HepG2 (cell line): ENCODE data around the gene PELO. TPM values are rescaled to one million over a fixed set of nuclear protein-coding genes. Genes with fewer than 3 reads are reported as not detected.

Experiments
- ATAC-seq: fragments of 200-7000 bp; cut with Tn5 transposase; 3 replicates; pipeline ENCODE4 v1.9.1; 2020; ENCODE audit warnings: mild to moderate bottlenecking, moderate library complexity
- BruUV-seq: library from RNA; stranded (reverse); fragments of 400-500 nt; replicated peaks from 2 replicates; lab custom pipeline; 2021; lab: Mats Ljungman, UMichigan
- CTCF ChIA-PET: fragments of 300-600 bp; formaldehyde crosslinking; extraction: SDS; loops from one replicate; lab custom pipeline; 2021; ENCODE audit warnings: low total read pairs, inconsistent platforms, low intra/inter-chr PET ratio; lab: Yijun Ruan, JAX
- POLR2A ChIA-PET: fragments of 350-600 bp; sonication (Branson Sonifier 250); formaldehyde crosslinking; loops from one replicate; lab custom pipeline; 2020; ENCODE audit warnings: antibody characterized with exemption, inconsistent platforms; lab: Yijun Ruan, JAX
- DNase-seq: peaks from one replicate; pipeline ENCODE4 v3.0.0-alpha.2; 2015; ENCODE audit warnings: low spot score
- FAIRE-seq: peaks from 3 replicates; lab custom pipeline; 2011; peaks lifted over from hg19 to GRCh38; lab: Jason Lieb, UNC
- H2AFZ ChIP-seq: one replicate; pipeline ENCODE4 v1.6.1; 2011; ENCODE audit warnings: low read length, inconsistent platforms
- H3K27ac ChIP-seq: fragments of 300-600 bp; 3 replicates; pipeline ENCODE4 v1.8.0; 2011; ENCODE audit warnings: mixed run types, mild to moderate bottlenecking, mixed read lengths, low read length, inconsistent platforms; ENCODE audit not compliant: insufficient read depth; ENCODE audit errors: extremely low read length
- H3K27me3 ChIP-seq, 2 experiments: fragments of 200-600 bp in 1 of 2; 2 replicates in 1 of 2; 3 replicates in 1 of 2; pipeline versions ENCODE4 v1.6.0 to v1.8.0; 2011; ENCODE audit warnings: low read length in 2 of 2, mild to moderate bottlenecking in 2 of 2, moderate library complexity in 2 of 2, inconsistent platforms in 1 of 2; ENCODE audit not compliant: insufficient read depth in 2 of 2, control insufficient read depth in 1 of 2
- H3K36me3 ChIP-seq, 2 experiments: fragments of 200-600 bp in 1 of 2; replicated peaks in 1 of 2; 2 replicates in 1 of 2; 3 replicates in 1 of 2; pipeline versions ENCODE4 v1.5.1 to v1.8.0; 2011; ENCODE audit warnings: low read length in 2 of 2, inconsistent platforms in 1 of 2; ENCODE audit not compliant: insufficient read depth in 2 of 2, control insufficient read depth in 1 of 2
- H3K4me1 ChIP-seq: 2 replicates; pipeline ENCODE4 v1.5.1; 2012; ENCODE audit warnings: low read length, inconsistent platforms; ENCODE audit not compliant: insufficient read depth
- H3K4me2 ChIP-seq: 2 replicates; pipeline ENCODE4 v1.6.0; 2011; ENCODE audit warnings: low read depth, low read length, inconsistent platforms
- H3K4me3 ChIP-seq, 3 experiments: fragments of 200-600 bp in 1 of 3; sonication (generic), shearing (Covaris generic) in 1 of 3; replicated peaks in 1 of 3; 2 replicates each; pipeline ENCODE4 v1.5.1; 2011 to 2016; ENCODE audit warnings: low read length in 3 of 3, inconsistent platforms in 2 of 3, low read depth in 2 of 3, mild to moderate bottlenecking in 2 of 3, control low read depth in 1 of 3, mixed read lengths in 1 of 3; ENCODE audit not compliant: insufficient read depth in 1 of 3
- H3K79me2 ChIP-seq: one replicate; pipeline ENCODE4 v1.6.1; 2011; ENCODE audit warnings: low read length, inconsistent platforms; ENCODE audit not compliant: insufficient read depth
- H3K9ac ChIP-seq: 2 replicates; pipeline ENCODE4 v1.6.0; 2011; ENCODE audit warnings: mild to moderate bottlenecking, low read depth, low read length, inconsistent platforms; ENCODE audit not compliant: insufficient read depth
- H3K9me3 ChIP-seq: 2 replicates; pipeline ENCODE4 v1.5.1; 2012; ENCODE audit warnings: mild to moderate bottlenecking, low read length
- H4K20me1 ChIP-seq: 2 replicates; pipeline ENCODE4 v1.6.0; 2011; ENCODE audit warnings: inconsistent platforms, mild to moderate bottlenecking, low read length, moderate library complexity; ENCODE audit not compliant: insufficient read depth
- BRCA1 ChIP-seq: sonication (generic); formaldehyde crosslinking; IDR thresholded peaks from 2 replicates; pipeline ENCODE4 v1.4.0; 2020; ENCODE audit warnings: missing genetic modification reagents
- CEBPB ChIP-seq: IDR thresholded peaks from 2 replicates; pipeline ENCODE4 v1.6.1; 2011; ENCODE audit warnings: low read depth, low read length, improper control_type of control experiment, borderline replicate concordance
- ELF3 ChIP-seq: IDR thresholded peaks from 2 replicates; pipeline ENCODE4 v1.6.1; 2016; ENCODE audit warnings: missing genetic modification reagents, missing compliant biosample characterization
- IKZF1 ChIP-seq: fragments of 450-650 bp; IDR thresholded peaks from 2 replicates; pipeline ENCODE4 v1.7.1; 2016
- JUNB ChIP-seq: sonication (generic); formaldehyde crosslinking; IDR thresholded peaks from 2 replicates; pipeline ENCODE4 v1.8.0; 2022; ENCODE audit warnings: missing genetic modification reagents, mild to moderate bottlenecking, borderline replicate concordance
- SMAD9 ChIP-seq: sonication (generic); formaldehyde crosslinking; IDR thresholded peaks from 2 replicates; pipeline ENCODE4 v1.5.1; 2020; ENCODE audit warnings: mild to moderate bottlenecking, missing genetic modification reagents
- SNRNP70 ChIP-seq: fragments of 200-400 bp; formaldehyde crosslinking; IDR thresholded peaks from 2 replicates; pipeline ENCODE4 v1.6.1; 2017; ENCODE audit warnings: mild to moderate bottlenecking, low read depth, low read length, moderate library complexity
- TOPORS ChIP-seq: sonication (generic); formaldehyde crosslinking; IDR thresholded peaks from 2 replicates; pipeline ENCODE4 v1.8.0; 2023; ENCODE audit warnings: mild to moderate bottlenecking, missing genetic modification reagents
- ZFP36 ChIP-seq: fragments of 150-350 bp; IDR thresholded peaks from 2 replicates; pipeline ENCODE4 v1.6.1; 2018; ENCODE audit warnings: borderline replicate concordance, low read length, low read depth; ENCODE audit not compliant: partially characterized antibody
- ZNF160 ChIP-seq: sonication (generic); formaldehyde crosslinking; IDR thresholded peaks from 2 replicates; pipeline ENCODE4 v1.8.0; 2022; ENCODE audit warnings: mild to moderate bottlenecking, inconsistent platforms, missing genetic modification reagents
- ZNF772 ChIP-seq: sonication (generic); formaldehyde crosslinking; IDR thresholded peaks from 2 replicates; pipeline ENCODE4 v1.5.0; 2020; ENCODE audit warnings: mild to moderate bottlenecking, missing genetic modification reagents
- ZSCAN29 ChIP-seq: sonication (generic); formaldehyde crosslinking; conservative IDR thresholded peaks from 2 replicates; pipeline ENCODE4 v1.4.0; 2020; ENCODE audit warnings: mild to moderate bottlenecking, missing genetic modification reagents
- ZSCAN31 ChIP-seq: sonication (generic); formaldehyde crosslinking; IDR thresholded peaks from 2 replicates; pipeline ENCODE4 v1.5.0; 2020; ENCODE audit warnings: low read depth, mild to moderate bottlenecking, missing genetic modification reagents
- WGBS: methylation state at CpG from one replicate; pipeline ENCODE4 v1.1.6; 2017; ENCODE audit warnings: low lambda C conversion rate; 5-methylcytosine and 5-hydroxymethylcytosine counted together
- in situ Hi-C: cut with HindIII; loops from 2 replicates; pipeline ENCODE4 v1.10.0; 2017; ENCODE audit warnings: low pct_unique_long_range_greater_than_20kb; ENCODE audit not compliant: extremely low pct_ligation_motif_present
- intact Hi-C: fragments of 100-400 bp; cut with micrococcal nuclease; formaldehyde crosslinking; loops from one replicate; pipeline ENCODE4 v1.10.0; 2022; ENCODE audit not compliant: unreplicated experiment
- polyA plus RNA-seq, 8 experiments: library from polyadenylated mRNA; depleted of rRNA in 3 of 8; stranded (reverse) in 7 of 8; unstranded in 1 of 8; fragments of >200 nt; fragmentation: Illumina TruSeq in 4 of 8; extraction: Trizol in 4 of 8; gene quantifications; 2 replicates each; pipeline versions ENCODE4 v1.2.1 to v1.2.3, GENCODE V29; 2011 to 2016; ENCODE audit warnings: low read depth in 4 of 8, missing spikeins in 1 of 8, mixed read lengths in 1 of 8; ENCODE audit not compliant: insufficient read depth in 1 of 8
- total RNA-seq, 5 experiments: library from RNA; depleted of rRNA; stranded (reverse); fragments of >200 nt; fragmentation: Illumina TruSeq; extraction: Trizol; gene quantifications; 2 replicates each; pipeline ENCODE4 v1.2.3, GENCODE V29; 2016; ENCODE audit warnings: low read depth in 1 of 5
- TF ChIP-seq, protein P1 (sequence below): sonication (generic); formaldehyde crosslinking; IDR thresholded peaks from 2 replicates; pipeline ENCODE4 v1.4.0; 2020; ENCODE audit warnings: missing genetic modification reagents
- TF ChIP-seq, protein P2 (sequence below): sonication (generic); formaldehyde crosslinking; conservative IDR thresholded peaks from 2 replicates; pipeline ENCODE4 v1.4.0; 2020; ENCODE audit warnings: mild to moderate bottlenecking, missing genetic modification reagents, moderate library complexity

Gene PELO
- total and polyA plus RNA-seq, 2 of the 13 experiments (the other 11 are each of a cell fraction or from before 2014, with no cell fraction given), result 19.0 to 23.9 TPM

DNA sequence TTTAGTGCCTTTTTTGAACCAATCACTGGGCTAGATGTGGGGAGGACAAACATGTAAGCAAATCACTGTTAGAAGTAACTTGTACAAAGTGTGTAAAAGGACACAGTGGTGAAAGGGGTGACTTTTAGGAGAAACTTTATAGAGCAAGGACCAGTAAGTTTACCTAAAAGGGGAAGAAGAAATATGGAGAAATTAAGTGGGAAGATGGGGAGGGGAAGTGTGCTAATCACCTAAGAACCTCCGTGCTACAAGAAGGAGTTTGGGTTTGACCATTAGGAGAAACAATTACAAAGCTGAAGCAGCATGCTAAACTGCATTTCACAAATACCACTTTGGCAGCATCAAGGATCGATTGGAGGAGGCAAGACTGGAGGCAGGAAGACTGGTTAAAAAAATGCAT is 17.3 kb downstream of the PELO start:
- Histone ChIP-seq H3K79me2 (peaks cover 72% of the 10 kb centered on the region), H3K9ac (no peak overlapping the region), H3K36me3 (peaks cover 0 to 20% of the 10 kb centered on the region in 2 experiments; a peak in 2 of 5 replicates), H3K4me3 (no peak overlapping the region), H3K9me3 (no peaks in the 10 kb centered on the region), H3K27ac (no peak overlapping the region), H3K4me2 (no peak overlapping the region; the same call in 1 of the 2 replicates), H3K4me1 (peaks cover 65% of the 10 kb centered on the region), H3K27me3 (no peaks in the 10 kb centered on the region; a peak in 1 of 5 replicates), H4K20me1 (peaks cover 37% of the 10 kb centered on the region), H2AFZ (no peak overlapping the region)
- POLR2A ChIA-PET, result no interaction called here
- FAIRE-seq (no peak), DNase-seq (no peak), ATAC-seq (no peak)
- no TSS peak for BruUV-seq
- TF ChIP-seq, protein P1, sequence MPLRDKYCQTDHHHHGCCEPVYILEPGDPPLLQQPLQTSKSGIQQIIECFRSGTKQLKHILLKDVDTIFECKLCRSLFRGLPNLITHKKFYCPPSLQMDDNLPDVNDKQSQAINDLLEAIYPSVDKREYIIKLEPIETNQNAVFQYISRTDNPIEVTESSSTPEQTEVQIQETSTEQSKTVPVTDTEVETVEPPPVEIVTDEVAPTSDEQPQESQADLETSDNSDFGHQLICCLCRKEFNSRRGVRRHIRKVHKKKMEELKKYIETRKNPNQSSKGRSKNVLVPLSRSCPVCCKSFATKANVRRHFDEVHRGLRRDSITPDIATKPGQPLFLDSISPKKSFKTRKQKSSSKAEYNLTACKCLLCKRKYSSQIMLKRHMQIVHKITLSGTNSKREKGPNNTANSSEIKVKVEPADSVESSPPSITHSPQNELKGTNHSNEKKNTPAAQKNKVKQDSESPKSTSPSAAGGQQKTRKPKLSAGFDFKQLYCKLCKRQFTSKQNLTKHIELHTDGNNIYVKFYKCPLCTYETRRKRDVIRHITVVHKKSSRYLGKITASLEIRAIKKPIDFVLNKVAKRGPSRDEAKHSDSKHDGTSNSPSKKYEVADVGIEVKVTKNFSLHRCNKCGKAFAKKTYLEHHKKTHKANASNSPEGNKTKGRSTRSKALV (CRISPR knock-in tag), result no peak
- in situ Hi-C loops (no loop called here), intact Hi-C loops (no loop called here)
- WGBS, result 98% methylated on average over 2 of the region's 2 CpGs
- CTCF ChIA-PET, result no interaction called here

DNA sequence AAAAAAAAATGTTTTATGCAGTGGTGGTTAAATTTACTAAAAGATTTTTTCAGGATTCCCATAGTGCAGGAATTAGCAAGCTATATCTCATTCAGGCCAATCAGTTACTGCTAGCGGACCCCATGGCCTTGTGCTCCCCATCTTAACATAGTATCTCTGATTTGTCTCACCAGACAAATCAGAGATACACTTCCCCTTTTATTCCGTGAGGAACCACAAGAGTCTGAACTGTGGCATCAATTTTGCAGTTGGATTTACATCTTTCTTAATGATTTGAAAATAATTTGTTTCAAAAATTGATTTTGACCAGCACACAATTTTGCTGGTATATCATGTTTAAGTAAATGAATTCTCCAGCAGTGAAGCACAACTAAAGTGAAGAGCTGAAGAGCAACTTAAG is 17.9 kb downstream of the PELO start:
- DNase-seq, result no peak
- no peak for ATAC-seq
- Histone ChIP-seq H3K36me3 (peaks cover 0 to 20% of the 10 kb centered on the region in 2 experiments; a peak in 2 of 5 replicates), H3K27me3 (no peaks in the 10 kb centered on the region; a peak in 1 of 5 replicates), H3K27ac (no peak overlapping the region), H3K4me1 (peaks cover 65% of the 10 kb centered on the region), H3K9me3 (no peaks in the 10 kb centered on the region), H3K9ac (no peak overlapping the region), H4K20me1 (peaks cover 37% of the 10 kb centered on the region), H2AFZ (no peak overlapping the region), H3K4me2 (no peak overlapping the region), H3K79me2 (peaks cover 66% of the 10 kb centered on the region), H3K4me3 (no peak overlapping the region)
- FAIRE-seq, result no peak
- ChIA-PET POLR2A (no interaction called here), CTCF (no interaction called here)
- BruUV-seq, result no TSS peak
- in situ Hi-C loops, result no loop called here
- 91% methylated on average over 2 of the region's 2 CpGs for WGBS
- intact Hi-C loops, result no loop called here
- TF ChIP-seq CEBPB (no peak), ZSCAN29 (CRISPR knock-in tag) (no peak), ZNF772 (CRISPR knock-in tag) (no peak), JUNB (CRISPR knock-in tag) (no peak), SNRNP70 (no peak), BRCA1 (CRISPR knock-in tag) (no peak), ZNF160 (CRISPR knock-in tag) (no peak), IKZF1 (no peak), SMAD9 (CRISPR knock-in tag) (no peak), TOPORS (CRISPR knock-in tag) (no peak), ZFP36 (no peak), ELF3 (no peak), ZSCAN31 (CRISPR knock-in tag) (no peak)
- TF ChIP-seq, protein P2, sequence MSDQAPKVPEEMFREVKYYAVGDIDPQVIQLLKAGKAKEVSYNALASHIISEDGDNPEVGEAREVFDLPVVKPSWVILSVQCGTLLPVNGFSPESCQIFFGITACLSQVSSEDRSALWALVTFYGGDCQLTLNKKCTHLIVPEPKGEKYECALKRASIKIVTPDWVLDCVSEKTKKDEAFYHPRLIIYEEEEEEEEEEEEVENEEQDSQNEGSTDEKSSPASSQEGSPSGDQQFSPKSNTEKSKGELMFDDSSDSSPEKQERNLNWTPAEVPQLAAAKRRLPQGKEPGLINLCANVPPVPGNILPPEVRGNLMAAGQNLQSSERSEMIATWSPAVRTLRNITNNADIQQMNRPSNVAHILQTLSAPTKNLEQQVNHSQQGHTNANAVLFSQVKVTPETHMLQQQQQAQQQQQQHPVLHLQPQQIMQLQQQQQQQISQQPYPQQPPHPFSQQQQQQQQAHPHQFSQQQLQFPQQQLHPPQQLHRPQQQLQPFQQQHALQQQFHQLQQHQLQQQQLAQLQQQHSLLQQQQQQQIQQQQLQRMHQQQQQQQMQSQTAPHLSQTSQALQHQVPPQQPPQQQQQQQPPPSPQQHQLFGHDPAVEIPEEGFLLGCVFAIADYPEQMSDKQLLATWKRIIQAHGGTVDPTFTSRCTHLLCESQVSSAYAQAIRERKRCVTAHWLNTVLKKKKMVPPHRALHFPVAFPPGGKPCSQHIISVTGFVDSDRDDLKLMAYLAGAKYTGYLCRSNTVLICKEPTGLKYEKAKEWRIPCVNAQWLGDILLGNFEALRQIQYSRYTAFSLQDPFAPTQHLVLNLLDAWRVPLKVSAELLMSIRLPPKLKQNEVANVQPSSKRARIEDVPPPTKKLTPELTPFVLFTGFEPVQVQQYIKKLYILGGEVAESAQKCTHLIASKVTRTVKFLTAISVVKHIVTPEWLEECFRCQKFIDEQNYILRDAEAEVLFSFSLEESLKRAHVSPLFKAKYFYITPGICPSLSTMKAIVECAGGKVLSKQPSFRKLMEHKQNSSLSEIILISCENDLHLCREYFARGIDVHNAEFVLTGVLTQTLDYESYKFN (CRISPR knock-in tag), result no peak
